ENCODE measurements around the gene HOXA13.

The HOXA13 gene

DNA sequence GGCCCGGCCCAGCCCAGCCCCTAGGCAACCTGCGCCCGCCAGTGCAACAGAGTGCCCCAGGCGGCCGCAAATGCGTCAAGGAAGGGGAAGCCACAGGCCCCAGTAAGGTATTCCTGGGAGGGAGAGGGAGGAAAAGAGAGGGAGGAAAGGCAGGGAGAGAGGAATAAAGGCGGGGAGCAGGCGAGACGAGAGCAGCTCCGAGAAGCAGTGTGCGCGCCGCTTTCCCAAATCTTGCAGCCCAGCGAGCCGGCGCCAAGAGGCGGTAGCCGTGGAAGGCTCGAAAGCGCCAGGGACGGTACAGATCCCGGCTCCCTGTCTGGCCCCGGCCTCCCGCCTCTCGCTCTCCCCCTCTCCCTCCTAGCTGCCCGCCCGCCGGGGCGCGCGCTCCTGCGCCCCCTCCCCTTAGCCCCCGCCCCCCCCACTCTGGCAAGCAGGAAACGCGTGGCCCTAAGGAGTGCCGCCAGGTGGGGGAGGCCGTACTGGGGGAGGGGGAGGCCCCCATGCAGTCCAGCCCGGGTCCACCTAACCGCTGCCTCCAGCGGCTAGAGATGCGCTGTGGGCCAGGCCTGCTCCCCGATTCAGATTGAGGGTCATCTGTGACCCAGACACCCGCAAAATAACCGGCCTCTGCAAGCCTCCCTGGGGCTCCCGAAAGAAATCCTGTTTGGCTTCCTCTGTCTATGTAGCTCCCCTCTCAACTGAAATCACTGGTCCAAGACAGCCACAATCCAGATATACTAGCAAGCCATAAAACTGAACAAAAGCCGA, 30.0 kb downstream of the HOXA13 start:
- no peak for DNase-seq

- DNase-seq: peak; percentile 62
These were observed 31.5 kb downstream of the HOXA13 start for GRCh38 chr7:27168265-27168947.

GRCh38 chr7:27167916-27168264, 32.0 kb downstream of the HOXA13 start:
- DNase-seq: no peak

DNA sequence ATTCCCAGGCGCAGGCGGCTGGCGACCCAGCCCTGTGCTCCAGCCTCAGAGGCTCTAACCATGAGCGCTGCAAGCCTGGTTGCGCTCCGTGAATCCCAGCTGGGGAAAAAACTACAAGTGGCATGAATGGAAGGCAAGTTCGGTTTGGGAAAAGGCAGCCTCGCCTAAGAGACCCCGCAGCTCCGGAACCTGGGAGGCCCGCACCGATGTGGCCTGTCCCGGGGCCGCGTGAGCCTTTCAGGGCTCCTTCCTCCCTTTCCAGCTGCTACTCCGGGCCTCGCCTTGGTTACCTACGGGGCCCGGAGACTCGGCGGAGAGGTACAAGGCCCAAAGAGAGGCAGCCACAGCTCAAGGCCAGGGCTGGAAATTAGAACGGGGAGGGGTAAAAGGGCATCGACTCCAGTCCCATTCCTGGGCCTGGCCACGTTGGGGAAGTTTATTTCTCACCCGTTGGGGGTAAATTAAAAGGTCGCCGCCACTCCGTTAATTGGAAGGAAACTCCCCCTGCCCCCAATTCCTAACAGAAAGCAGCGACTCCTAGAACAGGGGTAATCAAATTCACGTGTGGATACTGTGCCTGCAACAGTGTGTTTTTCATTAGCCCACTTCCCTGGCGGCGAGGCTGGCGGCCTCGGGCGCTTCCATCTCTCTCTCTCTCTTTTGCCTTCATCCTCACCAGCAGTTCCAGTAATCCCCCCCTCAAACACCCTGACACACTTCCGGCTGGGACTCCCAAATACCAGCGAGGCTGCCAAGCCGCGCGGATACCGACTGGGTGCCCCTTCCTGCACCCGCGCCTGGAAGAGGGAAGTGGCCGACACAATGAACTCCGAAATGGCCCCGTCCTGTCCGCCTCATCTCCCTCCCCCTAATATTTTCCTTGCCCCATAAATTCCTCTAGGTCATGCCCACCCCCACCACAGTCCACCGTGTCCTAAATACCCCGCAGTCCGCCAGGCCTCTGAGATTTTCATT, 33.1 kb downstream of the HOXA13 start:
- no peak for DNase-seq

DNA sequence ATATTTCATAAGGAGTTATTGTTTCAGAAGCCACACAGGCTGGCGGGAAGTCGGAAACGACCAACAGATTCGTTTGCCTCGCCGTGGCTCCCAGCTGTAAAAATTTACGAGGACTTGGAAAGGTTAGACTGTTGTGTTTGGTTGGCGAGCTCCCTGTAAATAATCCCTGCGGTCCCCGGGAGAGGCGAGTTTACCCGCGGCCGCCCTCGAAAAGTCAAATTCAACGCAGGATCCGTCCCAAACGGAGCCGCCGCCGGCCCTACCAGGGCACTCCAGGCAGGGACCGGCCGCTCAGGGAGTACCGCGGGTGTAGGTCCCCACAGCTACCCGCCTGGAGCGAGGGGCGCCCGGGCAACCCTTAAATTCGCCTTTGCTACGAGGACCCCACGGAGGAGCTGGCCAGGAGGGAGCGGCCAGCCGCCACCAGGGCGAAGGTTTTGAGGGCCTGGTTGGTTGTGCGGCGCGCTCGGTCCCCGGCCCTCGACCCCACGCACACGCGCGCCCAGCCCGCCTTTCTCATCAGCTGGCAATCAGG, 33.8 kb downstream of the HOXA13 start:
- no peak for DNase-seq

DNA sequence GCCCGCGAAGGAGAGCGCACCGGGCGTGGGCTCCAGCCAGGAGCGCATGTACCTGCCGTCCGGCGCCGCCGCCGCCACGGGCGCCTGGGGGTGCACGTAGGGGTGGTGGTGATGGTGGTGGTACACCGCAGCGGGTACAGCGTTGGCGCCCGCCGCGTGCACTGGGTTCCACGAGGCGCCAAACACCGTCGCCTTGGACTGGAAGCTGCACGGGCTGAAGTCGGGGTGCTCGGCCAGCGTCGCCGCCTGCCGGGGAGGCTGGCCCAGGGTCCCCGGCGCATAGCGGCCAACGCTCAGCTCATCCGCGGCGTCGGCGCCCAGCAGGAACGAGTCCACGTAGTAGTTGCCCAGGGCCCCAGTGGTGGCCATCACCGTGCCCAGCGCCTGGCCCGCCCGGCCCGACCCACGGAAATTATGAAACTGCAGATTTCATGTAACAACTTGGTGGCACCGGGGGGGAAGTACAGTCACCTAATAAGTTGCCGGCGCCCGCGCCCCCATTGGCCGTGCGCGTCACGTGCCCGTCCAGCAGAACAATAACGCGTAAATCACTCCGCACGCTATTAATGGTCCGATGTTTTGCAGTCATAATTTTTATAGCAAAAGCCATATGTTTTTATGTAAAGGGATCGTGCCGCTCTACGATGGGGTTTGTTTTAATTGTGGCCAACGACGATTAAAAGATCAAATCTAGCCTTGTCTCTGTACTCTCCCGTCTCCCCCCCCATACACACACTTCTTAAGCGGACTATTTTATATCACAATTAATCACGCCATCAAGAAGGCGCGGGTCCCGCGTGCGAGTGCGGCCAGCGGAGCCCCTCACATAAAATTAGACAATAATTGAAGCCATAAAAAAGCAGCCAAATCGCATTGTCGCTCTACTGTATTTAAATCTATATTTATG, 34.5 kb downstream of the HOXA13 start, which contains the start of gene HOXA9:
HOXA9 (minus strand) TSS at position 449 of the 907 bp plus-strand sequence; CDS start at position 369, 80 bp downstream.
- DNase-seq: no peak

DNA sequence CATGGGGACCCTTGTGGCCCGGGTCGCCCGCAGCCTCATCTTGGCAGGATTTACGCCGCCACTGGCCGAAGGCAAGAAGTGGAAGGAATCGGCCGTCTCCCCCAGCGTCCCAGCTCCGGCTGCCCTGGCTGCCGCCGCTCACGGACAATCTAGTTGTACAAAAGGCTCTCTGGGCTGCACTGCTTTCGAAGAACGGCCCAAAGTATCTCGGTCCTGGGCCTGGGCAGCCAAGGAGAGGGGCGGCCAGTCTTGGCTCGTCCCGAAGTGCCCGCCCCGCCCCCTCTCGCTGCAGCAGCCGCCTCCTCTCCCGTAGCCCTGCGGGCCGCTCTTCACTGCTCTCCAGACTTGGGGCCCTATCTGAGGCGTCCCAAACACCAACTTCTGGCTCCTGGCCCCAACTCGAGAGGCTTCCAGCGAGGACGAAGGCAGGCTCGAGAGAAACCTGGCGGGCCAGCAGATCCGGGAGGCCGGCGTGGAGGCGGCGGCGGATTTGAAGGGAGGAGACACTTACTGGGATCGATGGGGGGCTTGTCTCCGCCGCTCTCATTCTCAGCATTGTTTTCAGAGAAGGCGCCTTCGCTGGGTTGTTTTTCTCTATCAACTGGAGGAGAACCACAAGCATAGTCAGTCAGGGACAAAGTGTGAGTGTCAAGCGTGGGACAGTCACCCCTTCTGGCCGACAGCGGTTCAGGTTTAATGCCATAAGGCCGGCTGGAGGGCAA, 35.4 kb downstream of the HOXA13 start:
- DNase-seq: no peak

- no peak for DNase-seq
These were observed 35.9 kb downstream of the HOXA13 start for GRCh38 chr7:27164045-27164366.

- no peak for DNase-seq
These were observed 36.4 kb downstream of the HOXA13 start for GRCh38 chr7:27163288-27164044.

- DNase-seq: no peak
These were observed 37.2 kb downstream of the HOXA13 start for GRCh38 chr7:27162561-27163287.

- DNase-seq: no peak
These were observed 38.0 kb downstream of the HOXA13 start for GRCh38 chr7:27161721-27162560.

DNA sequence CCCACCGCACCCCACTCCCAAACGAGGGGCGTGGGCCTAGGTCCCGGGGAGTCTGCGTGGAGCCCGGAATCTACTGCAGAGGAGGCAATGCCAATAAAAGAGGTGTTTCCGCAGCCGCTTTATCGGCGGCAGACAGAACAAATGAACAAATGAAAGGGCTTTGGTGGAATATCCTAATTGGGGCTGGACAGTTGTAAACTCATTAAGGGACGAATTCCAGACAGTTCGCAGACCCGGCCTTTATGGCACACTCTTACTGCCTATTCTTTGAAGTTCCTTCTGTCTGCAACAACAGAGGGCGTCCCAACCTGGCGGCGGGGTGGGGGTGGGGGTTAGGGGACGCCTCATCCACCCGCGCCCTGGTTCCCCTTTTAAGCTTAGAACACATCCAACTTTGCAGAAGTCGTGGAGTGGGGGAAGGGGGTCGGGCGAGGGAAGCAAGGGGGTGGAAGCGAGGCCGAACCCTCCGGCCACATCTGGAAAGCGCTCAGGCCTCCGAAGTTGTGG, 38.6 kb downstream of the HOXA13 start:
- DNase-seq: no peak

DNA sequence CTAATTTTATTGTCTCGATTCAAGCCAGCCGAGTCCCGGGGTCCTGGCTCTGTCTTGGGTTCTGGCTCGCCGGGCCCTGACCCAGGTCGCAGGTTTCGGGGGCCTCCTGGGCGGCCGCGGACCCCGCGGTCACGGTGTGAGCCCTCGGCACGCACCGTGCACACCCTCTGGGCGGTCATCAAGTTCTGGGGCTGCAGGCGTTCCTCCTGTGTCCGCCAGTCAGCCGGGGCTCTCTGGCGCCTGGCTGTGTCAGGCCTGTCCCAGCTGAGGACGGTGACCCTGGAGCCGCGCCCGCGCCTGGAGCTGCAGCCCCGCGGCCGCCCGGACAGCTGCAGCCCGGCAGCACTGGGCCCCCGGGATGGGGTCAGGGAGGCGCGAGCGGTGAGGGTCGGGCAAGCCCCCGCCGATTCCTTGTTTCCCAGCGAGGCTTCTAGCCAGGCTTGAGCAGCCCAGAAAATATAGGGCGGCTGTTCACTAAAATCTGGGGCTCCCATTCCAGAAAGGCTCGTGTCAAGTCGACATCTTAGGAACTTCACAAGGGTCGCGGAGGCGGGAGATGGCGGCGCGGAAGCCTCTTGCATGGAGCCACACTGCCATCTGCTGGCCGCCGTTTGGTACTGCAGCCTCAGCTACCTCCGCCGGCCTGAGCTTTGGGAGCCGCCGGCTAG, 39.2 kb downstream of the HOXA13 start:
- peak; percentile 89 for DNase-seq

GRCh38 chr7:27160145-27160545, 39.7 kb downstream of the HOXA13 start:
- DNase-seq: no peak

- DNase-seq: no peak
These were observed 40.4 kb downstream of the HOXA13 start for GRCh38 chr7:27159266-27160144.

DNA sequence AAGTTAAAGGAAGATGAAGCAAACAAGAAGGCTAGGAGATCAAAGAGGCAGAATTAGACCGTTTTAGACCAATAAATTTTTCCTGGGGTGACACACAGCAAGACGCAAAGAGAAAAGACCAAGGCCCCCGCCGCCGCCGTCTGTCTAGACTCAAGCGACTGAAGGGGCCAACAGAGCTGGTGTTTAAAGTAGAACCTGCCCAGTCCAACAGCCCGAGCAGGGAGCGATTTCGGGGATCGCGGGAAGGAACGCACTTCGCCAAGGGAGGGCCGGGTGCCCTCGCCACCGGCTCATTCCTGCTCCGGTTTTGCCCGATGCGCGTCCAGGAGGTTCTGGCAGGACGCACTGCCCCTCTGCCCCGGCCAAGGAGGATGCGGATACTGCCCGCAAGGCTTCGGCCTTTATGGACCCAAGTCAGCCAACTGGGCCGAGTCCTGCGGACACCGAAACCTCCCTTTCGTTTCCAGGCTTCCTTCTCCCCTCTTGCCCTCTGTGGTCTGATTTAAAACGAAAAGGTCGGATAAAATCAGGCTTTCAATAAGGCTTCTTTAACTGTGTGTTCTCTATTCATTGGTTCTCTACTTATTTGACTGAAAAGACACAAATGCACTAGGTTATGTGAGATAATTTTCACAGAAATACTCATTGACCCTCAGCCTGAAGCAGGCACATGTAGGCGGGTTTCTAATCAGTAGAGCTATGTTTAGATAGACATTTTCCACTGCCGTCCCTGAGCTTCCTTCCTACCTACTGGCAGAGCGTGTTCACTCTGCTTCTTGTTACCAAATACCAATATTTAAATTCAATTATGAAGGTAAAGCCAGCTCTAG, 41.2 kb downstream of the HOXA13 start:
- DNase-seq: no peak

All from activated CD4-positive, alpha-beta T cell treated with anti-CD3 and anti-CD28 coated beads for 48 hours (primary cell).